ENCODE results near the gene TBC1D14. TPM values are rescaled to one million over a fixed set of nuclear protein-coding genes. Genes with fewer than 3 reads are reported as not detected.

Gene TBC1D14
- total RNA-seq, 1 donor = 39.4 TPM

DNA sequence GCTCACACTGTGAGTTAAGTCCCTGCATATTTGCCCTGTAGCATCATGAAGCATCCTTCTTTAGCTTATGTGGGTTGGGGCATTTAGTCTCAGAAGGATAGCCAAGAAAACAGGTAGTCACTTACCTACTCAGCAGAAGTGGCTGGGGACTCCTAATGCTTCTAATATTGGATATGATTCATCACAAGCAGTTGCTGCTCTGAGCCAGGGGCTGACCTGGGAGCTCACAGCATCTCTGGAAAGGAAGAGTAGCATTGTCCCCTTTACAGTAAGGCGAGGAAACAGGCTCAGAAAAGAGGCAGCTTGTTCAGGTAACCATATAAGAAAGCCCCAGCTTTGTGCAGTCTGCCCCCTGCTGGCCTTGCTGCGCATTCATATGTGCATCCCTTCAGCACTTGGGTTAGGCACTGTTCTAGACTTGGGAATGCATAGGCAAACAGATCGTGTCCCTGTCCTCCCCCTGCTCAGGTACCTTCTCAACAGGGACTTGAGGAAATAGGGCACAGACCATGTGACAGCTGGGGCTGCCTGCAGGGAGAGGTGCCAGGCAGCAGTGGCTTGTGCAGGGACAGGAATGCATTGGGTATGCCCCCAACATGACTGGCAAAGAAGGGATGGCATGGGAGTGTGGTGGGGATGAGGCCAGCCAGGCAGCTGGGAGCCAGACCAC is 35.7 kb upstream of the TBC1D14 start:
- TF ChIP-seq, protein P1, sequence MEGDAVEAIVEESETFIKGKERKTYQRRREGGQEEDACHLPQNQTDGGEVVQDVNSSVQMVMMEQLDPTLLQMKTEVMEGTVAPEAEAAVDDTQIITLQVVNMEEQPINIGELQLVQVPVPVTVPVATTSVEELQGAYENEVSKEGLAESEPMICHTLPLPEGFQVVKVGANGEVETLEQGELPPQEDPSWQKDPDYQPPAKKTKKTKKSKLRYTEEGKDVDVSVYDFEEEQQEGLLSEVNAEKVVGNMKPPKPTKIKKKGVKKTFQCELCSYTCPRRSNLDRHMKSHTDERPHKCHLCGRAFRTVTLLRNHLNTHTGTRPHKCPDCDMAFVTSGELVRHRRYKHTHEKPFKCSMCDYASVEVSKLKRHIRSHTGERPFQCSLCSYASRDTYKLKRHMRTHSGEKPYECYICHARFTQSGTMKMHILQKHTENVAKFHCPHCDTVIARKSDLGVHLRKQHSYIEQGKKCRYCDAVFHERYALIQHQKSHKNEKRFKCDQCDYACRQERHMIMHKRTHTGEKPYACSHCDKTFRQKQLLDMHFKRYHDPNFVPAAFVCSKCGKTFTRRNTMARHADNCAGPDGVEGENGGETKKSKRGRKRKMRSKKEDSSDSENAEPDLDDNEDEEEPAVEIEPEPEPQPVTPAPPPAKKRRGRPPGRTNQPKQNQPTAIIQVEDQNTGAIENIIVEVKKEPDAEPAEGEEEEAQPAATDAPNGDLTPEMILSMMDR (IDR thresholded peaks at IDR 0.05; ENCODE audit: extremely low read depth, low read depth, low read length) = peak; percentile 92
- H2AFZ ChIP-seq (ENCODE audit: low read length) = no peak overlapping the region
- peaks cover 48% of the 10 kb centered on the region for H3K36me3 ChIP-seq (ENCODE audit: insufficient read depth, low read length)
- peaks cover 13% of the 10 kb centered on the region for H4K20me1 ChIP-seq (ENCODE audit: insufficient read depth, low read length)
- peaks cover 10% of the 10 kb centered on the region for H3K4me1 ChIP-seq (ENCODE audit: insufficient read depth, low read length)
- peaks cover 6% of the 10 kb centered on the region for H3K79me2 ChIP-seq (ENCODE audit: insufficient read depth, low read length)
- H3K4me2 ChIP-seq (ENCODE audit: insufficient read depth, low read length) = no peak overlapping the region
- no peak overlapping the region for H3K4me3 ChIP-seq (ENCODE audit: insufficient read depth, low read length)
- H3K27ac ChIP-seq (ENCODE audit: low read depth, low read length) = no peak overlapping the region
- DNase-seq (ENCODE audit: insufficient read length, low spot score, missing footprints) = peak; percentile 89
- no peaks in the 10 kb centered on the region for H3K9me3 ChIP-seq (ENCODE audit: low read depth, low read length)
- no peaks in the 10 kb centered on the region for H3K27me3 ChIP-seq (ENCODE audit: insufficient read depth, low read length)

- TF ChIP-seq, protein P1 (IDR thresholded peaks at IDR 0.05; ENCODE audit: extremely low read depth, low read depth, low read length) = no peak
- peak; percentile 42 for DNase-seq (ENCODE audit: insufficient read length, low spot score, missing footprints)
- H3K79me2 ChIP-seq (ENCODE audit: insufficient read depth, low read length) = peaks cover 6% of the 10 kb centered on the region
Measured at GRCh38 chr4:6874981-6875380, 34.6 kb upstream of the TBC1D14 start.

DNA sequence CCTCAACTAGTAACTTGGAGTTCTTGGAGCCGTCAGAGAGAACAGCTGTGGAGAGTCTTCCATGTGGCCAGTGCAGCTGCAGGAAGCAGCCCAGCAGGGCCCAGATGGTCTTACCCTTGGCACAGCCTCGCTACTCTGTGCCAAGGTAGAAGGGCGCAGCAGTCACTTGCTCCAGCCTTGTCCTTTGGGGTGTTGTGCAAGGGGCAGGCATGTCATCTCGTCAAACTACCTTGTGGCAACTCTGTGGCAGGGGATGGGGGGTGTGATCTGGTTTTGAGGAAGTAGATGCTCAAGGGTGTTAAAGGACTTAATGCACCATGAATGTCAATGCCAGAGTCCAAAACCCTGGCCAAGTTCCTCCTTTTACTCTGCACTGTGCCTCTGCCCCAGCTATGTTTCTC is 34.2 kb upstream of the TBC1D14 start:
- peaks cover 6% of the 10 kb centered on the region for H3K79me2 ChIP-seq (ENCODE audit: insufficient read depth, low read length)
- H3K27ac ChIP-seq (ENCODE audit: low read depth, low read length) = no peak overlapping the region
- H3K27me3 ChIP-seq (ENCODE audit: insufficient read depth, low read length) = no peaks in the 10 kb centered on the region
- TF ChIP-seq, protein P1 (IDR thresholded peaks at IDR 0.05; ENCODE audit: extremely low read depth, low read depth, low read length) = no peak
- peaks cover 56% of the 10 kb centered on the region for H3K36me3 ChIP-seq (ENCODE audit: insufficient read depth, low read length)
- H2AFZ ChIP-seq (ENCODE audit: low read length) = no peak overlapping the region
- no peaks in the 10 kb centered on the region for H3K9me3 ChIP-seq (ENCODE audit: low read depth, low read length)
- no peak overlapping the region for H3K4me2 ChIP-seq (ENCODE audit: insufficient read depth, low read length)
- peak; percentile 51 for DNase-seq (ENCODE audit: insufficient read length, low spot score, missing footprints)
- peaks cover 13% of the 10 kb centered on the region for H4K20me1 ChIP-seq (ENCODE audit: insufficient read depth, low read length)
- no peak overlapping the region for H3K4me3 ChIP-seq (ENCODE audit: insufficient read depth, low read length)
- peaks cover 10% of the 10 kb centered on the region for H3K4me1 ChIP-seq (ENCODE audit: insufficient read depth, low read length)

More at GRCh38 chr4:6874981-6875380, 34.6 kb upstream of the TBC1D14 start:
- Histone ChIP-seq H3K9me3 (ENCODE audit: low read depth, low read length) (no peaks in the 10 kb centered on the region), H3K36me3 (ENCODE audit: insufficient read depth, low read length) (peaks cover 53% of the 10 kb centered on the region), H3K27ac (ENCODE audit: low read depth, low read length) (no peak overlapping the region), H3K27me3 (ENCODE audit: insufficient read depth, low read length) (no peaks in the 10 kb centered on the region), H3K4me3 (ENCODE audit: insufficient read depth, low read length) (no peak overlapping the region), H2AFZ (ENCODE audit: low read length) (no peak overlapping the region), H3K4me1 (ENCODE audit: insufficient read depth, low read length) (peaks cover 10% of the 10 kb centered on the region), H4K20me1 (ENCODE audit: insufficient read depth, low read length) (peaks cover 13% of the 10 kb centered on the region), H3K4me2 (ENCODE audit: insufficient read depth, low read length) (no peak overlapping the region)

DNA sequence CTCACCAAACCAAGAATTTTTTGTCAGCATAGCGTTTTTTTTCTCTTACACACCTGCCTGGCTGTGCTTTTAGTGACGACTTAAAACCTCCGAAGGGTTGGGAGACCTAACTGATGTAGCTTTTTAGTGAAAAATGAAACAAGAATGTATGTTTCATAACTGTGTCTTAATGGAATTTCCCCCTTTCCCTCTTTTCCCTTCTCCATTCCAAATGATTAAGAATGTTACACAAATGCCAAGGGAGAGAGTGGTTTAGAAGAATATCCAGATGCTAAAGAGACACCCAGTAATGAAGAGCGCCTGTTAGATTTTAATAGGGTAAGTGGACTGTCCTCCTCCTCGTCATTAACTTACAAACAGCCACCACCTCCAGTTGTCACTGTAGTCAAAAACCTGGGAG is 33.2 kb upstream of the TBC1D14 start:
- no peak overlapping the region for H3K4me2 ChIP-seq (ENCODE audit: insufficient read depth, low read length)
- H2AFZ ChIP-seq (ENCODE audit: low read length) = no peak overlapping the region
- H3K9me3 ChIP-seq (ENCODE audit: low read depth, low read length) = no peaks in the 10 kb centered on the region
- peak; percentile 17 for DNase-seq (ENCODE audit: insufficient read length, low spot score, missing footprints)
- H3K27ac ChIP-seq (ENCODE audit: low read depth, low read length) = peak overlapping the region; percentile 41
- peaks cover 10% of the 10 kb centered on the region for H3K4me1 ChIP-seq (ENCODE audit: insufficient read depth, low read length)
- H3K4me3 ChIP-seq (ENCODE audit: insufficient read depth, low read length) = no peak overlapping the region
- H4K20me1 ChIP-seq (ENCODE audit: insufficient read depth, low read length) = peaks cover 13% of the 10 kb centered on the region
- no peaks in the 10 kb centered on the region for H3K27me3 ChIP-seq (ENCODE audit: insufficient read depth, low read length)
- H3K36me3 ChIP-seq (ENCODE audit: insufficient read depth, low read length) = peaks cover 66% of the 10 kb centered on the region
- TF ChIP-seq, protein P1 (IDR thresholded peaks at IDR 0.05; ENCODE audit: extremely low read depth, low read depth, low read length) = no peak
- H3K79me2 ChIP-seq (ENCODE audit: insufficient read depth, low read length) = peaks cover 6% of the 10 kb centered on the region

All from osteoblast (primary cell).